CD4-positive, alpha-beta T cell treated with Interleukin-6 for 4 hours (primary cell): ENCODE results near the gene NUDT8.

ENCODE experiments used
- DNase-seq: peaks from one replicate; pipeline ENCODE4 v3.0.0-alpha.2; 2020; ENCODE audit warnings: mixed read lengths

The NUDT8 gene

DNA sequence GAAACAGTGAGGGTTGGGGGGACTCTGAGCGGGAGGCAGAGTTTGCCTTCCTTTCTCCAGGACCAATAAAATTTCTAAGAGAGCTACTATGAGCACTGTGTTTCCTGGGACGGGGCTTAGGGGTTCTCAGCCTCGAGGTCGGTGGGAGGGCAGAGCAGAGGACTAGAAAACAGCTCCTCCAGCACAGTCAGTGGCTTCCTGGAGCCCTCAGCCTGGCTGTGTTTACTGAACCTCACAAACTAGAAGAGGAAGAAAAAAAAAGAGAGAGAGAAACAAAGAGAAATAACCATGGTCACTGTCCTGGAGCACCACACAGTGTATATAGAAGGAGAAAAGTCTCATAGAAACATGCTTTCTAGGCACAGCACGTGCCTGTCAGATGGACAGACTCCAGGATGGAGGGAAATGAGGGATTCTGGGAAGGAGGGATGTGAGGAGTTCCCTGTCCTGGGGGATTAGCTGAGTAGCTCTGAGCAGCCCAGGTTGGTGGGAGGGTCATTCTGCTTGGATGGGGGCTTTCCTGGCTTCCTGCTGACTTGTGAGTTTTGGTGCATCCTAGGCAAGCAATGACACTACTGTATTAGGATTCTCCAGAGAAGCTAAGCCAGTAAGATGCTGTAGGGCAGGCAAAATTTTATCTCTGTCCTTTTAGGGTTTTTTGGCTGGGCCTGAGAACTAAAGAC, 43.0 kb downstream of the NUDT8 start:
- no peak for DNase-seq

DNA sequence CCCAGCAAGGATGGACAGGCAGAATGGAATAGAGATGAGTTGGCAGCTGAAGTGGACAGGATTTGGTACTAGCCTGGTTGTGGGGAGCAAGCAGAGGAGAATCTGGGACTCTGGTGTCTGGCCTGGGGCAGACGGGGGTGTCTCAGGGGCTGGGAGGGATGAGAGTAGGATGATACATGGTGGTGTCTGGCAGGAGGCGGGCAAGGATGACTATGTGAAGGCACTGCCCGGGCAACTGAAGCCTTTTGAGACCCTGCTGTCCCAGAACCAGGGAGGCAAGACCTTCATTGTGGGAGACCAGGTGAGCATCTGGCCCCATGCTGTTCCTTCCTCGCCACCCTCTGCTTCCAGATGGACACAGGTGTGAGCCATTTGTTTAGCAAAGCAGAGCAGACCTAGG, 43.8 kb downstream of the NUDT8 start:
- no peak for DNase-seq

DNA sequence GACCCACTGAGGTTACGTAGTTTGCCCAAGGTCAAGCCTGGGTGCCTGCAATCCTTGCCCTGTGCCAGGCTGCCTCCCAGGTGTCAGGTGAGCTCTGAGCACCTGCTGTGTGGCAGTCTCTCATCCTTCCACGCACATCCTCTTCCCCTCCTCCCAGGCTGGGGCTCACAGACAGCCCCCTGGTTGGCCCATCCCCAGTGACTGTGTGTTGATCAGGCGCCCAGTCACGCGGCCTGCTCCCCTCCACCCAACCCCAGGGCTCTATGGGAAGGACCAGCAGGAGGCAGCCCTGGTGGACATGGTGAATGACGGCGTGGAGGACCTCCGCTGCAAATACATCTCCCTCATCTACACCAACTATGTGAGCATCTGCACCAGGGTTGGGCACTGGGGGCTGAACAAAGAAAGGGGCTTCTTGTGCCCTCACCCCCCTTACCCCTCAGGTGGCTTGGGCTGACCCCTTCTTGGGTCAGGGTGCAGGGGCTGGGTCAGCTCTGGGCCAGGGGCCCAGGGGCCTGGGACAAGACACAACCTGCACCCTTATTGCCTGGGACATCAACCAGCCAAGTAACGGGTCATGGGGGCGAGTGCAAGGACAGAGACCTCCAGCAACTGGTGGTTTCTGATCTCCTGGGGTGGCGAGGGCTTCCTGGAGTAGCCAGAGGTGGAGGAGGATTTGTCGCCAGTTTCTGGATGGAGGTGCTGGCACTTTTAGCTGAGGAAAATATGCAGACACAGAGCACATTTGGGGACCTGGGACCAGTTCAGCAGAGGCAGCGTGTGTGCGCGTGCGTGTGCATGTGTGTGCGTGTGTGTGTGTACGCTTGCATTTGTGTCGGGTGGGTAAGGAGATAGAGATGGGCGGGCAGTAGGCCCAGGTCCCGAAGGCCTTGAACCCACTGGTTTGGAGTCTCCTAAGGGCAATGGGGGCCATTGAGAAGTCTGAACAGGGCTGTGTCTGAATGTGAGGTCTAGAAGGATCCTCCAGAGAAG, 44.6 kb downstream of the NUDT8 start:
- no peak for DNase-seq

DNA sequence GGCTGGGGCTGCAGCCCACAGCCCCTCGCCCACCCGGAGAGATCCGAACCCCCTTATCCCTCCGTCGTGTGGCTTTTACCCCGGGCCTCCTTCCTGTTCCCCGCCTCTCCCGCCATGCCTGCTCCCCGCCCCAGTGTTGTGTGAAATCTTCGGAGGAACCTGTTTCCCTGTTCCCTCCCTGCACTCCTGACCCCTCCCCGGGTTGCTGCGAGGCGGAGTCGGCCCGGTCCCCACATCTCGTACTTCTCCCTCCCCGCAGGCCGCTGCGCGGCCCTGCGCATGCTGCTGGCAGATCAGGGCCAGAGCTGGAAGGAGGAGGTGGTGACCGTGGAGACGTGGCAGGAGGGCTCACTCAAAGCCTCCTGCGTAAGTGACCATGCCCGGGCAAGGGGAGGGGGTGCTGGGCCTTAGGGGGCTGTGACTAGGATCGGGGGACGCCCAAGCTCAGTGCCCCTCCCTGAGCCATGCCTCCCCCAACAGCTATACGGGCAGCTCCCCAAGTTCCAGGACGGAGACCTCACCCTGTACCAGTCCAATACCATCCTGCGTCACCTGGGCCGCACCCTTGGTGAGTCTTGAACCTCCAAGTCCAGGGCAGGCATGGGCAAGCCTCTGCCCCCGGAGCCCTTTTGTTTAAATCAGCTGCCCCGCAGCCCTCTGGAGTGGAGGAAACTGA, 45.4 kb downstream of the NUDT8 start:
- DNase-seq: peak; percentile 32

DNA sequence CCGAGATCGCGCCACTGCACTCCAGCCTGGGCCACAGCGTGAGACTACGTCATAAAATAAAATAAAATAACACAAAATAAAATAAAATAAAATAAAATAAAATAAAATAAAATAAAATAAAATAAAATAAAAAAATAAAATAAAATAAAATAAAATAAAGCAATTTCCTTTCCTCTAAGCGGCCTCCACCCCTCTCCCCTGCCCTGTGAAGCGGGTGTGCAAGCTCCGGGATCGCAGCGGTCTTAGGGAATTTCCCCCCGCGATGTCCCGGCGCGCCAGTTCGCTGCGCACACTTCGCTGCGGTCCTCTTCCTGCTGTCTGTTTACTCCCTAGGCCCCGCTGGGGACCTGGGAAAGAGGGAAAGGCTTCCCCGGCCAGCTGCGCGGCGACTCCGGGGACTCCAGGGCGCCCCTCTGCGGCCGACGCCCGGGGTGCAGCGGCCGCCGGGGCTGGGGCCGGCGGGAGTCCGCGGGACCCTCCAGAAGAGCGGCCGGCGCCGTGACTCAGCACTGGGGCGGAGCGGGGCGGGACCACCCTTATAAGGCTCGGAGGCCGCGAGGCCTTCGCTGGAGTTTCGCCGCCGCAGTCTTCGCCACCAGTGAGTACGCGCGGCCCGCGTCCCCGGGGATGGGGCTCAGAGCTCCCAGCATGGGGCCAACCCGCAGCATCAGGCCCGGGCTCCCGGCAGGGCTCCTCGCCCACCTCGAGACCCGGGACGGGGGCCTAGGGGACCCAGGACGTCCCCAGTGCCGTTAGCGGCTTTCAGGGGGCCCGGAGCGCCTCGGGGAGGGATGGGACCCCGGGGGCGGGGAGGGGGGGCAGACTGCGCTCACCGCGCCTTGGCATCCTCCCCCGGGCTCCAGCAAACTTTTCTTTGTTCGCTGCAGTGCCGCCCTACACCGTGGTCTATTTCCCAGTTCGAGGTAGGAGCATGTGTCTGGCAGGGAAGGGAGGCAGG, 46.2 kb downstream of the NUDT8 start, which contains the start of gene GSTP1:
TSS of gene GSTP1 (plus strand) at position 566 of the 958 bp plus-strand sequence. CDS start at position 598, 32 bp downstream.
- DNase-seq: peak; percentile 85

DNA sequence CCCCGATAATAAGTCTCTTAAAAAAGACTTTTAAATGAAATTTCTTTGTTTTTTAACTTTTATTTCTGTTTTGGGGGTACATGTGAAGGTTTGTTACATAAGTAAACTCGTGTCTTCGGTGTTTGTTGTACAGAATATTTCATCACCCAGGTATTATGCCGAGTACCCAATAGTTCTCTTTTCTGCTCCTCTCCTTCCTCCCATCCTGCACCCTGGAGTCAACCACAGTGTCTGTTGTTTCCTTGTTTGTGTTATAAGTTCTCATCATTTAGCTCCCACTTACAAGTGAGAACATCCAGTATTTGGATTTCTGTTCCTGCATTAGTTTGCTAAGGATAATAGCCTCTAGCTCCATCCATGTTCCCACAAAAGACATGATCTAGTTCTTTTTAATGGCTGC, 47.7 kb downstream of the NUDT8 start:
- no peak for DNase-seq

DNA sequence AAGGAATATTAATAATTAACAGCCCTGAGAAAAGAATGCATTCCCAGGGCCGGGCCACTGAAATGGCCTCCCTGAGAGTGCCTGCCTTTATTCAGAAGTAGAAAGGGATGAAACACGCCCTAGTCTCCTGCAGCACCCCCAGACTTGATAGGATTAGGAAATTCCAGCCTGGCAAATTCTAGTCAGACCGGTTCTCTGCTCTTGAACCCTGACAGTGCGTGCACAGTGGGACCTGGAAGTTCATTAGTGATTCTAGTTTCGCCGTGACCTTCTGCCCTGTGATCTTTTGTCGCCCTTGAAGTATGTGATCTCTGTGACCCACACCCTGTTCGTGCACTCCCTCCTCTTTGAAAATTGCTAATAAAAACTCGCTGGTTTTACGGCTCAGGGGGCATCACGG, 48.3 kb downstream of the NUDT8 start:
- no peak for DNase-seq

DNA sequence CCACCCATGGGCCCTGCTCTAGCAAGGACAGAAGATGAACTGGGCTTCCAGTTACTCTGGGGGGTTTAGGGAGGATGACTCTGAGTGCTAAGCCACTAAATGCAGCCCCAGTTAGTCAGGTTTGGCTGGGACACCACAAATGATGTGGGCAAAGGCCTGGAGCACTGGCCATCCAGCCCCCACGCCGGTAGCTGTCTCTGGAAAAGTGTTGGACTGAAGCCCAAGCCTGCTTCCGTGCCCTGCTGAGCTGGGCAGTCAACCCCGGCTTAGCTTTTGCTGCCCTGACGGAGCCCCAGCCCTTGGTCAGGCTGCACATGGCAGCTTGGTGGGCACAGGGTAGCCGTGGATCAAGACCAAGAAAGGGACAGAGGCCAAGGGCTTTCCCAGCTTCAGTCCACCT, 51.8 kb downstream of the NUDT8 start:
- no peak for DNase-seq
